Suprapubic skin (tissue), 4 donors: ENCODE measurements around the gene ARRDC4. TPM values are rescaled to one million over a fixed set of nuclear protein-coding genes. Genes with fewer than 3 reads are reported as not detected.

Experiments
- DNase-seq, 2 donors: peaks; one replicate each; pipeline ENCODE4 v3.0.0-alpha.2; 2019; ENCODE audit warnings: low spot score in 2 of 2
- H3K27ac ChIP-seq: fragments of 200-600 bp; sonication (generic); one replicate; pipeline ENCODE4 v1.5.1; 2019
- H3K27me3 ChIP-seq: fragments of 200-600 bp; sonication (generic); one replicate; pipeline ENCODE4 v1.5.1; 2019
- H3K36me3 ChIP-seq: fragments of 200-600 bp; sonication (generic); one replicate; pipeline ENCODE4 v1.5.1; 2019
- H3K4me1 ChIP-seq: fragments of 200-600 bp; sonication (generic); one replicate; pipeline ENCODE4 v1.5.1; 2019
- H3K4me3 ChIP-seq: fragments of 200-600 bp; sonication (generic); one replicate; pipeline ENCODE4 v1.5.1; 2019; ENCODE audit warnings: mild to moderate bottlenecking
- H3K9me3 ChIP-seq: fragments of 200-600 bp; sonication (generic); one replicate; pipeline ENCODE4 v1.5.1; 2019
- EP300 ChIP-seq: sonication (generic); formaldehyde crosslinking; IDR thresholded peaks from one replicate; pipeline ENCODE4 v1.6.1; 2017; ENCODE audit warnings: antibody characterized with exemption
- POLR2A ChIP-seq, 2 donors: fragments of 450-650 bp; IDR thresholded peaks; one replicate each; pipeline ENCODE4 v1.6.1; 2017; ENCODE audit warnings: antibody characterized with exemption in 2 of 2, mild to moderate bottlenecking in 2 of 2, moderate library complexity in 2 of 2
- POLR2AphosphoS5 ChIP-seq, 3 donors: sonication (generic); formaldehyde crosslinking; IDR thresholded peaks; one replicate each; pipeline ENCODE4 v1.6.1; 2017; ENCODE audit warnings: antibody characterized with exemption in 3 of 3
- WGBS: methylation state at CpG from one replicate; pipeline ENCODE4 v1.1.5; 2018; 5-methylcytosine and 5-hydroxymethylcytosine counted together
- total RNA-seq, 4 donors: library from RNA; depleted of rRNA; stranded (reverse); fragments of >200 nt; gene quantifications; one replicate each; pipeline ENCODE4 v1.1.0, GENCODE V29; 2016
- TF ChIP-seq, protein P1 (sequence below), 2 donors: fragments of 200-600 bp in 1 of 2; fragments of 450-650 bp in 1 of 2; sonication (generic) in 1 of 2; IDR thresholded peaks; one replicate each; pipeline ENCODE4 v1.5.1; 2016 to 2019; ENCODE audit warnings: antibody characterized with exemption in 2 of 2, mild to moderate bottlenecking in 1 of 2, moderate library complexity in 1 of 2

ARRDC4 gene
- total RNA-seq, 4 donors from 2014 or later, result 57.7 to 67.1 (median 66.3) TPM

DNA sequence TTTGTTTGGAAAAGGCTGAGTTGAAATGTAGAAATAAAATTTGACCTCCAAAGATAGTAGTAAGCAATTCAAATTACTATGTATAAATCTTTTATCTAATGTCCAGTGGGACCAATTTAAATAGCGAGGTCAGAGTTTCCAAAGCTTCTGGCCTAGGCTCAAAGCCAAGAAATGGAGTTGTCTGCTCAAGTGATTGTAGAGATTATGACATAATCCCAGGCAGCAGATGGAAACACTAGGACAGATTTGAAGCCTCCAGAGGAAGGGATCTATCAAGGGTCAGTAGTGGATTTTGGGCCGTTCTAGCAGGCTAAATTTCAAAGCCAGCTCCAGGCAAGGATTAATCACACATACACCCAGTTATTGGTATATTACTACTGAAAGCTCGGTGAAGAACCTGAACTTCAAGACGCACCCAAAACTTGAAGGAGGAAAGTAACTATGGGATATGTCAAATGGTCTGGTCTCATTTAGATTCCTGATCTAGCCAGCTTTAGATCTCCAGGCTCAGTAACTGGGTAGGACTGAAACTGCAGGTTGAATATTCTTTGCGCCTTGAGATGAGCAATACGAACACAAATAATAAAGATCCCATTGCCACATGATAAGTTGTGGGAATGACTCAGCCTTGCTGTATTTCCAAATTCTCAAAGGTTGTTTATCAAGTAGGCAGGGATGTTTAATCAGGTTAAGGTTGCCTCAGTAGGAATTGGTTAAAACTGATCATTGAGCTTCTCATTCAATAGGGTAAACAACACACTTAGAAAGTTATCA, 30.9 kb upstream of the ARRDC4 start:
- Histone ChIP-seq H3K36me3 (no peaks in the 10 kb centered on the region), H3K9me3 (peaks cover 7% of the 10 kb centered on the region), H3K4me3 (no peak overlapping the region), H3K4me1 (no peaks in the 10 kb centered on the region), H3K27ac (no peak overlapping the region), H3K27me3 (no peaks in the 10 kb centered on the region)
- DNase-seq, result no peak
- no peak for TF ChIP-seq POLR2A (IDR thresholded peaks at IDR 0.05)
- TF ChIP-seq EP300, result no peak
- TF ChIP-seq, protein P1, sequence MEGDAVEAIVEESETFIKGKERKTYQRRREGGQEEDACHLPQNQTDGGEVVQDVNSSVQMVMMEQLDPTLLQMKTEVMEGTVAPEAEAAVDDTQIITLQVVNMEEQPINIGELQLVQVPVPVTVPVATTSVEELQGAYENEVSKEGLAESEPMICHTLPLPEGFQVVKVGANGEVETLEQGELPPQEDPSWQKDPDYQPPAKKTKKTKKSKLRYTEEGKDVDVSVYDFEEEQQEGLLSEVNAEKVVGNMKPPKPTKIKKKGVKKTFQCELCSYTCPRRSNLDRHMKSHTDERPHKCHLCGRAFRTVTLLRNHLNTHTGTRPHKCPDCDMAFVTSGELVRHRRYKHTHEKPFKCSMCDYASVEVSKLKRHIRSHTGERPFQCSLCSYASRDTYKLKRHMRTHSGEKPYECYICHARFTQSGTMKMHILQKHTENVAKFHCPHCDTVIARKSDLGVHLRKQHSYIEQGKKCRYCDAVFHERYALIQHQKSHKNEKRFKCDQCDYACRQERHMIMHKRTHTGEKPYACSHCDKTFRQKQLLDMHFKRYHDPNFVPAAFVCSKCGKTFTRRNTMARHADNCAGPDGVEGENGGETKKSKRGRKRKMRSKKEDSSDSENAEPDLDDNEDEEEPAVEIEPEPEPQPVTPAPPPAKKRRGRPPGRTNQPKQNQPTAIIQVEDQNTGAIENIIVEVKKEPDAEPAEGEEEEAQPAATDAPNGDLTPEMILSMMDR (IDR thresholded peaks at IDR 0.05), result no peak
- TF ChIP-seq POLR2AphosphoS5 (IDR thresholded peaks at IDR 0.05), result no peak
- 75% methylated on average over 6 of the region's 6 CpGs for WGBS

GRCh38 chr15:97930230-97930629, 30.3 kb upstream of the ARRDC4 start:
- Histone ChIP-seq H3K4me1 (no peaks in the 10 kb centered on the region), H3K36me3 (no peaks in the 10 kb centered on the region), H3K27ac (no peak overlapping the region), H3K9me3 (peaks cover 7% of the 10 kb centered on the region), H3K27me3 (no peaks in the 10 kb centered on the region), H3K4me3 (no peak overlapping the region)
- DNase-seq, result no peak
- no peak for TF ChIP-seq EP300

DNA sequence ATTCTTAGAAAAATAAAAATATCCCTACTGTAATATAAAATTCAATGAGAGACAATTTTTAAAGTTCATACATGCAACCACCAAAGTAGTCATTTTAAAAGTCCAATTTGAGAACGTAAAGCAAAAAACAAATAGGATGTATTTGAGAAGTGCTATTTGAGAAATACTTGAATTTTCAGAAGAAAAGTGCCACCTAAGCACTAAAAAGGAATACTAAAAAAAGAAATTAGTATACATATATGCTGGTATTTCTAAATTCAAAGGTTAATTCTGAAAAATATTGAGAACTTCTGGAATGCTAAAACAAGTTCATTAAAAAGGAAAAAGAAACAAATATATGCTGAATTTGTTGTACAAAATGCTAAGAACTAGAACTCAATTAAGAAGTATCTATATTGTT, 29.2 kb upstream of the ARRDC4 start:
- no peaks in the 10 kb centered on the region for H3K4me1 ChIP-seq
- no peaks in the 10 kb centered on the region for H3K36me3 ChIP-seq
- 83% methylated on average over 1 of the region's 1 CpG for WGBS
- TF ChIP-seq EP300 (no peak), POLR2A (IDR thresholded peaks at IDR 0.05) (no peak), POLR2AphosphoS5 (IDR thresholded peaks at IDR 0.05) (no peak)
- TF ChIP-seq, protein P1 (IDR thresholded peaks at IDR 0.05), result no peak
- H3K9me3 ChIP-seq, result peaks cover 7% of the 10 kb centered on the region
- H3K4me3 ChIP-seq, result no peak overlapping the region
- no peaks in the 10 kb centered on the region for H3K27me3 ChIP-seq
- DNase-seq, result no peak
- H3K27ac ChIP-seq, result no peak overlapping the region

DNA sequence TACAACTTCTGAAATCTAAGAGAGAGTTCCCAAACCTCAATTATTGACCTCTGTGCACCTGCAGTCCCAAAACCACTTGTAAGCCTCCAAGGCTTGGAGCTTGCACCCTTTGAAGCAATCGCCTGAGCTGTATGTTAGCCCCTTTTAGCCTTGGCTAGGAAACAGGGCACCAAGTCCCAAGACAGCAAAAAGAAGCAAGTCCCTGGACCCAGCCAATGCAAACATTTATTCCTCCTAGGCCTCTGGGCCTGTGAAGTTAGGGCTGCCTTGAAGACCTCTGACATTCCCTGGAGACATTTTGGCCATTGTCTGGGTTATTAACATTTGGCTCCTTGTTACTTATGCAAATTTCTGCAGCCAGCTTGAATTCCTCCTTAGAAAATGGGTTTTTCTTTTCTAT, 26.9 kb upstream of the ARRDC4 start:
- Histone ChIP-seq H3K4me1 (no peaks in the 10 kb centered on the region), H3K36me3 (no peaks in the 10 kb centered on the region), H3K9me3 (peaks cover 7% of the 10 kb centered on the region), H3K27me3 (no peaks in the 10 kb centered on the region), H3K27ac (no peak overlapping the region), H3K4me3 (no peak overlapping the region)
- no peak for TF ChIP-seq POLR2A (IDR thresholded peaks at IDR 0.05)
- TF ChIP-seq, protein P1 (IDR thresholded peaks at IDR 0.05), result no peak
- no peak for TF ChIP-seq POLR2AphosphoS5 (IDR thresholded peaks at IDR 0.05)
- no peak for TF ChIP-seq EP300
- DNase-seq, result no peak
- WGBS, result 91% methylated on average over 1 of the region's 1 CpG

GRCh38 chr15:97940993-97941392, 19.5 kb upstream of the ARRDC4 start:
- DNase-seq, result no peak
- 95% methylated on average over 4 of the region's 4 CpGs for WGBS
- H3K4me1 ChIP-seq, result no peaks in the 10 kb centered on the region
- H3K36me3 ChIP-seq, result no peaks in the 10 kb centered on the region
- TF ChIP-seq EP300, result no peak
- TF ChIP-seq, protein P1 (IDR thresholded peaks at IDR 0.05), result no peak
- no peak for TF ChIP-seq POLR2A (IDR thresholded peaks at IDR 0.05)
- no peak for TF ChIP-seq POLR2AphosphoS5 (IDR thresholded peaks at IDR 0.05)
- no peaks in the 10 kb centered on the region for H3K27me3 ChIP-seq
- no peaks in the 10 kb centered on the region for H3K9me3 ChIP-seq
- no peak overlapping the region for H3K27ac ChIP-seq
- no peak overlapping the region for H3K4me3 ChIP-seq

GRCh38 chr15:97941572-97941971, 18.9 kb upstream of the ARRDC4 start:
- Histone ChIP-seq H3K27me3 (no peaks in the 10 kb centered on the region), H3K9me3 (no peaks in the 10 kb centered on the region), H3K4me3 (no peak overlapping the region), H3K4me1 (no peaks in the 10 kb centered on the region), H3K36me3 (no peaks in the 10 kb centered on the region), H3K27ac (no peak overlapping the region)
- WGBS, result 67% methylated on average over 1 of the region's 1 CpG
- no peak for DNase-seq
- TF ChIP-seq POLR2AphosphoS5 (IDR thresholded peaks at IDR 0.05), result no peak
- no peak for TF ChIP-seq EP300
- TF ChIP-seq, protein P1 (IDR thresholded peaks at IDR 0.05), result no peak
- no peak for TF ChIP-seq POLR2A (IDR thresholded peaks at IDR 0.05)
